H9 (cell line): Measurements from ENCODE around the gene DNAAF2. TPM values are rescaled to one million over a fixed set of nuclear protein-coding genes. Genes with fewer than 3 reads are reported as not detected.

Experiments
- DNase-seq: peaks from one replicate; pipeline ENCODE4 v3.0.0-alpha.2; 2017
- H2AFZ ChIP-seq: one replicate; pipeline ENCODE4 v1.6.1; 2013; ENCODE audit warnings: mild to moderate bottlenecking, low read length, control low read depth, moderate library complexity
- H2AK5ac ChIP-seq: 2 replicates; pipeline ENCODE4 v1.6.1; 2013; ENCODE audit warnings: low read length, control low read depth, mixed read lengths; ENCODE audit not compliant: insufficient read length
- H2BK120ac ChIP-seq: one replicate; pipeline ENCODE4 v1.6.1; 2013; ENCODE audit warnings: low read depth, mild to moderate bottlenecking, low read length, control low read depth, inconsistent platforms; ENCODE audit not compliant: poor library complexity, severe bottlenecking
- H2BK12ac ChIP-seq: 2 replicates; pipeline ENCODE4 v1.6.1; 2013; ENCODE audit warnings: low read length, control low read depth, mixed read lengths, low read depth; ENCODE audit not compliant: insufficient read length
- H2BK15ac ChIP-seq: 2 replicates; pipeline ENCODE4 v1.6.1; 2013; ENCODE audit warnings: low read depth, low read length, control low read depth
- H2BK20ac ChIP-seq: one replicate; pipeline ENCODE4 v1.6.1; 2013; ENCODE audit warnings: low read depth, mild to moderate bottlenecking, low read length, control low read depth, inconsistent platforms; ENCODE audit not compliant: poor library complexity, severe bottlenecking
- H2BK5ac ChIP-seq: 2 replicates; pipeline ENCODE4 v1.6.1; 2013; ENCODE audit warnings: low read length, control low read depth, mixed read lengths; ENCODE audit not compliant: insufficient read length
- H3K14ac ChIP-seq: 2 replicates; pipeline ENCODE4 v1.6.1; 2013; ENCODE audit warnings: low read length, control low read depth; ENCODE audit not compliant: insufficient read depth
- H3K18ac ChIP-seq: 2 replicates; pipeline ENCODE4 v1.6.1; 2013; ENCODE audit warnings: low read depth, mild to moderate bottlenecking, mixed read lengths, low read length, control low read depth; ENCODE audit not compliant: insufficient read length
- H3K23ac ChIP-seq: 2 replicates; pipeline ENCODE4 v1.6.1; 2013; ENCODE audit warnings: low read length, control low read depth, mixed read lengths, low read depth; ENCODE audit not compliant: insufficient read length
- H3K23me2 ChIP-seq: 2 replicates; pipeline ENCODE4 v1.6.1; 2013; ENCODE audit warnings: low read depth, mild to moderate bottlenecking, mixed read lengths, low read length, control low read depth; ENCODE audit not compliant: insufficient read length, poor library complexity, severe bottlenecking
- H3K27ac ChIP-seq: 2 replicates; pipeline ENCODE4 v1.5.1; 2013; ENCODE audit warnings: low read length, control low read depth, mixed read lengths, low read depth; ENCODE audit not compliant: insufficient read length
- H3K27me3 ChIP-seq: 2 replicates; pipeline ENCODE4 v1.6.1; 2013; ENCODE audit warnings: low read length, control low read depth, inconsistent platforms; ENCODE audit not compliant: insufficient read depth
- H3K4ac ChIP-seq: 2 replicates; pipeline ENCODE4 v1.6.1; 2013; ENCODE audit warnings: low read depth, mild to moderate bottlenecking, control low read depth, inconsistent platforms, low read length, moderate library complexity
- H3K4me1 ChIP-seq: 2 replicates; pipeline ENCODE4 v1.6.1; 2013; ENCODE audit warnings: low read length, control low read depth, inconsistent platforms; ENCODE audit not compliant: insufficient read depth
- H3K4me2 ChIP-seq: 2 replicates; pipeline ENCODE4 v1.6.1; 2013; ENCODE audit warnings: low read length, control low read depth, mixed read lengths; ENCODE audit not compliant: insufficient read length, insufficient read depth
- H3K56ac ChIP-seq: 2 replicates; pipeline ENCODE4 v1.6.1; 2013; ENCODE audit warnings: low read depth, mild to moderate bottlenecking, mixed read lengths, low read length, control low read depth; ENCODE audit not compliant: insufficient read length
- H3K79me1 ChIP-seq: 2 replicates; pipeline ENCODE4 v1.6.1; 2013; ENCODE audit warnings: low read depth, mild to moderate bottlenecking, moderate library complexity, low read length, control low read depth, inconsistent platforms; ENCODE audit not compliant: insufficient read depth, poor library complexity, severe bottlenecking
- H3K79me2 ChIP-seq: 2 replicates; pipeline ENCODE4 v1.6.1; 2013; ENCODE audit warnings: low read length, control low read depth, inconsistent platforms; ENCODE audit not compliant: insufficient read depth
- H3K9ac ChIP-seq: 2 replicates; pipeline ENCODE4 v1.6.1; 2013; ENCODE audit warnings: low read length, control low read depth, mixed read lengths; ENCODE audit not compliant: insufficient read length; ENCODE audit errors: extremely low read depth
- H3K9me3 ChIP-seq: one replicate; pipeline ENCODE4 v1.6.1; 2013; ENCODE audit warnings: low read depth, low read length, inconsistent platforms; ENCODE audit not compliant: control insufficient read depth
- H3T11ph ChIP-seq: one replicate; pipeline ENCODE4 v1.6.1; 2013; ENCODE audit warnings: mild to moderate bottlenecking, low read length, control low read depth, inconsistent platforms
- H4K20me1 ChIP-seq: one replicate; pipeline ENCODE4 v1.6.1; 2013; ENCODE audit not compliant: control insufficient read depth, insufficient read length, insufficient read depth
- H4K5ac ChIP-seq: 2 replicates; pipeline ENCODE4 v1.6.1; 2013; ENCODE audit warnings: low read depth, mild to moderate bottlenecking, mixed read lengths, low read length, control low read depth; ENCODE audit not compliant: insufficient read length
- H4K8ac ChIP-seq: replicated peaks from 2 replicates; pipeline ENCODE4 v1.6.1; 2013; ENCODE audit warnings: low read length, control low read depth, mixed read lengths, low read depth; ENCODE audit not compliant: insufficient read length
- H4K91ac ChIP-seq: 2 replicates; pipeline ENCODE4 v1.6.1; 2013; ENCODE audit warnings: low read depth, mild to moderate bottlenecking, moderate library complexity, mixed read lengths, low read length, control low read depth; ENCODE audit not compliant: insufficient read length
- H3K27ac Mint-ChIP-seq, 3 experiments: 2 replicates in 2 of 3; 3 replicates in 1 of 3; pipeline ENCODE4 v1.8.0; 2020 to 2021; ENCODE audit warnings: mixed read lengths in 3 of 3, mild to moderate bottlenecking in 1 of 3, moderate library complexity in 1 of 3
- H3K27me3 Mint-ChIP-seq: 2 replicates; pipeline ENCODE4 v1.8.0; 2021; ENCODE audit warnings: low read depth, mild to moderate bottlenecking, moderate library complexity, mixed read lengths
- H3K36me3 Mint-ChIP-seq, 3 experiments: 2 replicates in 2 of 3; 3 replicates in 1 of 3; pipeline ENCODE4 v1.8.0; 2020 to 2021; ENCODE audit warnings: low read depth in 3 of 3, mixed read lengths in 3 of 3; ENCODE audit not compliant: insufficient read depth in 1 of 3
- H3K4me1 Mint-ChIP-seq, 2 experiments: 2 replicates each; pipeline ENCODE4 v1.8.0; 2020; ENCODE audit warnings: mixed read lengths in 2 of 2
- H3K4me3 Mint-ChIP-seq, 2 experiments: 2 replicates in 1 of 2; 3 replicates in 1 of 2; pipeline ENCODE4 v1.8.0; 2020 to 2021; ENCODE audit warnings: mild to moderate bottlenecking in 2 of 2, mixed read lengths in 2 of 2, moderate library complexity in 1 of 2
- H3K9me3 Mint-ChIP-seq, 2 experiments: 2 replicates in 1 of 2; 3 replicates in 1 of 2; pipeline ENCODE4 v1.8.0; 2020; ENCODE audit warnings: mild to moderate bottlenecking in 2 of 2, mixed read lengths in 2 of 2, moderate library complexity in 1 of 2
- WGBS: extraction: QIAGEN DNeasy Blood & Tissue Kit; methylation state at CpG from one replicate; pipeline ENCODE4 v1.1.7; 2013; ENCODE audit warnings: missing lambda C conversion rate, low lambda C conversion rate, mixed read lengths; ENCODE audit not compliant: insufficient read length; ENCODE audit errors: extremely low coverage; 5-methylcytosine and 5-hydroxymethylcytosine counted together
- total RNA-seq: library from RNA; stranded (reverse); gene quantifications from 2 replicates; pipeline ENCODE4 v1.2.1, GENCODE V29; 2021
- TF ChIP-seq, protein P1 (sequence below): fragments of 200-600 bp; sonication (generic); conservative IDR thresholded peaks from 3 replicates; pipeline ENCODE4 v1.8.0; 2021; ENCODE audit warnings: antibody characterized with exemption, mild to moderate bottlenecking

DNAAF2 gene
- total RNA-seq, 1 experiment from 2014 or later, result 26.3 TPM

DNA sequence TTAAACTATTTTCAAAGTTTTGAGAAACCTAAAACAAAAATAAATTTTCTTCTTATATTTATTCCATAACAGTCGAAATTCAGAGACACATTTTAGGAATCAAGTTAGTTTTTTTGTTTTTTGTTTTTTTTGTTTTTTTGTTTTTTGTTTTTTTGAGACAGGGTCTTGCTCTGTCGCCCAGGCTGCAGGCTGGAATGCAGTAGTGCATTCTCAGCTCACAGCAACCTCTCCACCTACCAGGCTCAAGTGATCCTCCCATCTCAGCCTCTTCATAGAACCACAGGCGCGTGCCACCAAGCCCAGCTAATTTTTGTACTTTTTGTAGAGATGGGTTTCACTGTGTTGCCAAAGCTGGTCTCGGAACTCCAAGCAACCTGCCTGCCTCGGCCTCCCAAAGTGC, 18.5 kb upstream of the DNAAF2 start:
- no peak overlapping the region for H4K5ac ChIP-seq
- Mint-ChIP-seq H3K4me1 (no peaks in the 10 kb centered on the region), H3K4me3 (no peak overlapping the region), H3K27me3 (no peaks in the 10 kb centered on the region), H3K27ac (no peak overlapping the region; a peak in 1 of 7 replicates), H3K36me3 (peaks cover 6 to 28% (median 23%) of the 10 kb centered on the region in 3 experiments; a peak in 6 of 7 replicates), H3K9me3 (no peaks in the 10 kb centered on the region)
- no peak overlapping the region for H2BK120ac ChIP-seq
- no peak overlapping the region for H3K14ac ChIP-seq
- H2AK5ac ChIP-seq, result no peak overlapping the region
- H3K79me2 ChIP-seq, result no peaks in the 10 kb centered on the region
- H3K27ac ChIP-seq, result no peak overlapping the region
- TF ChIP-seq, protein P1, sequence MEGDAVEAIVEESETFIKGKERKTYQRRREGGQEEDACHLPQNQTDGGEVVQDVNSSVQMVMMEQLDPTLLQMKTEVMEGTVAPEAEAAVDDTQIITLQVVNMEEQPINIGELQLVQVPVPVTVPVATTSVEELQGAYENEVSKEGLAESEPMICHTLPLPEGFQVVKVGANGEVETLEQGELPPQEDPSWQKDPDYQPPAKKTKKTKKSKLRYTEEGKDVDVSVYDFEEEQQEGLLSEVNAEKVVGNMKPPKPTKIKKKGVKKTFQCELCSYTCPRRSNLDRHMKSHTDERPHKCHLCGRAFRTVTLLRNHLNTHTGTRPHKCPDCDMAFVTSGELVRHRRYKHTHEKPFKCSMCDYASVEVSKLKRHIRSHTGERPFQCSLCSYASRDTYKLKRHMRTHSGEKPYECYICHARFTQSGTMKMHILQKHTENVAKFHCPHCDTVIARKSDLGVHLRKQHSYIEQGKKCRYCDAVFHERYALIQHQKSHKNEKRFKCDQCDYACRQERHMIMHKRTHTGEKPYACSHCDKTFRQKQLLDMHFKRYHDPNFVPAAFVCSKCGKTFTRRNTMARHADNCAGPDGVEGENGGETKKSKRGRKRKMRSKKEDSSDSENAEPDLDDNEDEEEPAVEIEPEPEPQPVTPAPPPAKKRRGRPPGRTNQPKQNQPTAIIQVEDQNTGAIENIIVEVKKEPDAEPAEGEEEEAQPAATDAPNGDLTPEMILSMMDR, result no peak
- no peaks in the 10 kb centered on the region for H3K4me1 ChIP-seq
- H4K91ac ChIP-seq, result no peak overlapping the region
- no peak overlapping the region for H4K8ac ChIP-seq
- no peak overlapping the region for H3K18ac ChIP-seq
- H3K56ac ChIP-seq, result no peak overlapping the region
- H3K27me3 ChIP-seq, result no peaks in the 10 kb centered on the region
- no peak overlapping the region for H3T11ph ChIP-seq
- DNase-seq, result no peak
- H3K23ac ChIP-seq, result no peak overlapping the region
- H4K20me1 ChIP-seq, result no peaks in the 10 kb centered on the region
- no peak overlapping the region for H2BK12ac ChIP-seq
- H2BK15ac ChIP-seq, result no peak overlapping the region
- no peak overlapping the region for H3K4ac ChIP-seq
- H3K9ac ChIP-seq, result no peak overlapping the region
- no peak overlapping the region for H3K4me2 ChIP-seq
- H2BK5ac ChIP-seq, result no peak overlapping the region
- no peak overlapping the region for H2AFZ ChIP-seq
- H3K23me2 ChIP-seq, result no peaks in the 10 kb centered on the region
- no peak overlapping the region for H2BK20ac ChIP-seq
- WGBS, result no CpG with 5 or more reads among the region's 6 CpGs
- H3K79me1 ChIP-seq, result no peaks in the 10 kb centered on the region
- H3K9me3 ChIP-seq, result no peaks in the 10 kb centered on the region
